GM12891 (cell line): Measurements from ENCODE around the gene PCNX1.
"Not testable (repeated sequence)": the region's sequence is repeated elsewhere in the genome, so short reads cannot be mapped to it uniquely, and the experiment has no call there.

ENCODE experiments used
- DNase-seq: peaks from one replicate; pipeline ENCODE4 v3.0.0; 2011; ENCODE audit warnings: low spot score; ENCODE audit not compliant: insufficient read length
- FAIRE-seq: peaks from 2 replicates; lab custom pipeline; 2011; peaks lifted over from hg19 to GRCh38; lab: Jason Lieb, UNC
- PAX5 ChIP-seq: IDR thresholded peaks from 2 replicates; pipeline ENCODE4 v1.6.1; 2011; ENCODE audit warnings: low read length, moderate library complexity, mild to moderate bottlenecking; ENCODE audit not compliant: insufficient read depth, severe bottlenecking
- POLR2A ChIP-seq: IDR thresholded peaks from 2 replicates; pipeline ENCODE4 v1.6.1; 2011; ENCODE audit warnings: low read depth, low read length, control low read depth
- POLR2AphosphoS5 ChIP-seq: IDR thresholded peaks from 2 replicates; pipeline ENCODE4 v1.6.1; 2011; ENCODE audit warnings: low read depth, low read length, control low read depth
- POU2F2 ChIP-seq: IDR thresholded peaks from 2 replicates; pipeline ENCODE4 v1.6.1; 2011; ENCODE audit warnings: low read depth, mild to moderate bottlenecking, control low read depth, low read length, moderate library complexity
- SPI1 ChIP-seq: IDR thresholded peaks from 2 replicates; pipeline ENCODE4 v1.6.1; 2011; ENCODE audit warnings: low read depth, low read length, control low read depth
- TAF1 ChIP-seq: IDR thresholded peaks from 2 replicates; pipeline ENCODE4 v1.6.1; 2011; ENCODE audit warnings: low read depth, low read length, control low read depth

Gene PCNX1

DNA sequence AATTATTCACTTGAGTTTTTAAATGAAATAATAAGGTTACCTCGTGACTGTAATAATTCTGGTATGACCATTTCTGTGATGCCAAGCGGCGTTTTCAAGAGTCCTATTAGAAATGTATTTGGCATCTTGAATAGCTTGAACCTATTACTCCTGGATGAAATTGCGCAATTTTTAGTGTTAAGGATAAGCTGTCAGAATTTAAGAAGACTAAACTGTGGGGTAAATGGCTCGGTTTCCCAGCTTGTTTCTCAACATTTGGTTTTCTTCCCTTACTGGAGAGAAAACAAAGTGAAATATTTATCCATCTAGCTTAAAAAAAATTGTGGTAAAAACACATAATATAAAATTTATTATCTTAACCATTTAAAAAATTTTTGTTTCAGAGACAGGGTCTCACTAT is 26.8 kb downstream of the PCNX1 start:
- DNase-seq (no peak), FAIRE-seq (no peak)
- TF ChIP-seq SPI1: no peak
- no peak for TF ChIP-seq POU2F2
- TF ChIP-seq POLR2A: no peak
- TF ChIP-seq TAF1: no peak
- no peak for TF ChIP-seq POLR2AphosphoS5
- TF ChIP-seq PAX5: no peak

DNA sequence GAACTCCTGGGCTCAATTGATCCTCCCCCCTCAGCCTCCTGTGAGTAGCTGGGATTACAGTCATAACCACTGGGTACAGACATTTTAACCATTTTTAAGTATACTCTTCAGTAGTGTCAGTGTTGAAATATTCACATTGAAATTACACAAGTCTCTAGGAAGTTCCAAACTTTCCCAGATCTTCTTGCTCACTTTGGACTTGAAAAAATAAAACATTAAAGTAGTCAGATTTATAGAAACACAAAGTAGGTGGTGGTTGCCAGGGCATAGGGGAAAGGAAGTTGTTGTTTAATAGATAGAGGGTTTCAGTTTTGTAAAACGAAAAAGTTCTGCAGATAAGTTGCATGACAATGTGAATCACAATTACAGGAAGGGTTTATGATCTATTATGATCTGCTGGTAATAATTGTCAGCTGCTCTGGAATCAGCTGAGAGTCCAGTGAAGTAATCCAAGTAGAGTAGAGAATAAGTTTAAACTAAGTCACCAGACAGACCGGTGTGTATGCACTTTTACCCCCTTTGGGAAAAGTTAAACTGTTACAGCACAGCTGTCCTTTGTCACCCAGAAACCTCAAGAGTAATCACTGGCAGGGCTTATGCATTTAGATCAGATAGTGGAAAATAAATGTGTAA is 27.4 kb downstream of the PCNX1 start:
- DNase-seq (no peak), FAIRE-seq (peak; percentile 88)
- no peak for TF ChIP-seq PAX5
- no peak for TF ChIP-seq POU2F2
- no peak for TF ChIP-seq POLR2AphosphoS5
- TF ChIP-seq SPI1: no peak
- no peak for TF ChIP-seq POLR2A
- TF ChIP-seq TAF1: no peak

- TF ChIP-seq SPI1 (no peak), TAF1 (no peak), POLR2AphosphoS5 (no peak), POU2F2 (no peak), POLR2A (no peak), PAX5 (no peak)
- DNase-seq (no peak), FAIRE-seq (no peak)
Measured at GRCh38 chr14:70935135-70935534, 27.9 kb downstream of the PCNX1 start.

GRCh38 chr14:70939693-70940092 is 32.4 kb downstream of the PCNX1 start:
- not testable (repeated sequence) for DNase-seq, FAIRE-seq

- not testable (repeated sequence) for DNase-seq, FAIRE-seq
Measured at GRCh38 chr14:70941637-70942341, 34.5 kb downstream of the PCNX1 start.

GRCh38 chr14:70942342-70942706 is 35.1 kb downstream of the PCNX1 start:
- DNase-seq: no peak
- no peak for TF ChIP-seq TAF1
- no peak for FAIRE-seq

GRCh38 chr14:70942721-70943120 is 35.5 kb downstream of the PCNX1 start:
- FAIRE-seq, DNase-seq: not testable (repeated sequence)

GRCh38 chr14:70943838-70944237 is 36.6 kb downstream of the PCNX1 start:
- no peak for FAIRE-seq

GRCh38 chr14:70947739-70948138 is 40.5 kb downstream of the PCNX1 start:
- DNase-seq (no peak), FAIRE-seq (no peak)
- TF ChIP-seq TAF1 (no peak), POLR2AphosphoS5 (no peak), POLR2A (no peak), SPI1 (no peak), PAX5 (no peak), POU2F2 (no peak)

More at GRCh38 chr14:70943838-70944237, 36.6 kb downstream of the PCNX1 start:
- DNase-seq: no peak
- TF ChIP-seq POLR2AphosphoS5 (no peak), POU2F2 (no peak), SPI1 (no peak), PAX5 (no peak), POLR2A (no peak), TAF1 (no peak)

GRCh38 chr14:70952485-70952884 is 45.2 kb downstream of the PCNX1 start:
- FAIRE-seq: no peak
- no peak for TF ChIP-seq POLR2A
- TF ChIP-seq PAX5: no peak
- no peak for TF ChIP-seq TAF1
- no peak for TF ChIP-seq SPI1
- no peak for TF ChIP-seq POU2F2
- no peak for TF ChIP-seq POLR2AphosphoS5

DNA sequence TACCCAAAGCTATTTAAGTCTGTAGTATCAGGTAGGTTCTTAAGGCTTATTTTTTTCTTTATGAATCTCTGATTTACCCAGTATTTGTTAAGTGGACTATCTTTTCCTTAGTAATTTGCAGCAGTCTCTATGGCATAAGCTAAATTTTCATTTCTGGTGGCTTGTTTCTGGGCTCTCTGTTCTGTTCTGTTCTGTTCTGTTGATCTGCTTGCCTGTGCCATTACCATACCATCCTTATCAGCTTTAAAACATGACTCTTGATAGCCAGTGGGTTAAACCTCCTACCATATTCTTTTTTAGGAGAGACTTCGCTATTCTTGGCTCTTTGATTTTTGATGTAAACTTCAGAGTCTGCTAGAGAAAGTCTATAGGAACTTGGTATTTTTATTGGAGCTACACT is 46.8 kb downstream of the PCNX1 start:
- TF ChIP-seq PAX5 (no peak), TAF1 (no peak), SPI1 (no peak), POLR2A (no peak), POLR2AphosphoS5 (no peak), POU2F2 (no peak)
- FAIRE-seq (no peak), DNase-seq (no peak)

More at GRCh38 chr14:70952485-70952884, 45.2 kb downstream of the PCNX1 start:
- DNase-seq: no peak
